Measurements from ENCODE around the gene GALNT10.

Gene GALNT10

GRCh38 chr5:154236011-154236410 is 45.5 kb downstream of the GALNT10 start:
- TF ChIP-seq CTCF (IDR thresholded peaks at IDR 0.05; ENCODE audit: low read length, missing control alignments), result no peak
- H3K4me3 ChIP-seq (replicated peaks; ENCODE audit: low read depth, low read length), result no peak overlapping the region
- no peak for DNase-seq (ENCODE audit: low read depth)

- no peak for DNase-seq (ENCODE audit: low read depth)
- no peak overlapping the region for H3K4me3 ChIP-seq (replicated peaks; ENCODE audit: low read depth, low read length)
- no peak for TF ChIP-seq CTCF (IDR thresholded peaks at IDR 0.05; ENCODE audit: low read length, missing control alignments)
These were observed 46.2 kb downstream of the GALNT10 start for GRCh38 chr5:154236536-154237375.

GRCh38 chr5:154237376-154237743 is 46.8 kb downstream of the GALNT10 start:
- TF ChIP-seq CTCF (IDR thresholded peaks at IDR 0.05; ENCODE audit: low read length, missing control alignments), result no peak
- no peak for DNase-seq (ENCODE audit: low read depth)
- no peak overlapping the region for H3K4me3 ChIP-seq (replicated peaks; ENCODE audit: low read depth, low read length)

- no peak for DNase-seq (ENCODE audit: low read depth)
- H3K4me3 ChIP-seq (replicated peaks; ENCODE audit: low read depth, low read length), result no peak overlapping the region
- no peak for TF ChIP-seq CTCF (IDR thresholded peaks at IDR 0.05; ENCODE audit: low read length, missing control alignments)
These were observed 47.4 kb downstream of the GALNT10 start for GRCh38 chr5:154237946-154238345.

- H3K4me3 ChIP-seq (replicated peaks; ENCODE audit: low read depth, low read length), result no peak overlapping the region
- TF ChIP-seq CTCF (IDR thresholded peaks at IDR 0.05; ENCODE audit: low read length, missing control alignments), result no peak
- DNase-seq (ENCODE audit: low read depth), result no peak
These were observed 48.4 kb downstream of the GALNT10 start for GRCh38 chr5:154238776-154239481.

GRCh38 chr5:154240595-154240994 is 50.1 kb downstream of the GALNT10 start:
- no peak for TF ChIP-seq CTCF (IDR thresholded peaks at IDR 0.05; ENCODE audit: low read length, missing control alignments)
- no peak overlapping the region for H3K4me3 ChIP-seq (replicated peaks; ENCODE audit: low read depth, low read length)
- no peak for DNase-seq (ENCODE audit: low read depth)

All from fibroblast of pulmonary artery (primary cell).